HCEC 1CT (cell line): ENCODE measurements around the gene KSR1.

ENCODE experiments used
- DNase-seq: peaks from one replicate; pipeline ENCODE4 v3.0.0-alpha.2; 2017

Gene KSR1

DNA sequence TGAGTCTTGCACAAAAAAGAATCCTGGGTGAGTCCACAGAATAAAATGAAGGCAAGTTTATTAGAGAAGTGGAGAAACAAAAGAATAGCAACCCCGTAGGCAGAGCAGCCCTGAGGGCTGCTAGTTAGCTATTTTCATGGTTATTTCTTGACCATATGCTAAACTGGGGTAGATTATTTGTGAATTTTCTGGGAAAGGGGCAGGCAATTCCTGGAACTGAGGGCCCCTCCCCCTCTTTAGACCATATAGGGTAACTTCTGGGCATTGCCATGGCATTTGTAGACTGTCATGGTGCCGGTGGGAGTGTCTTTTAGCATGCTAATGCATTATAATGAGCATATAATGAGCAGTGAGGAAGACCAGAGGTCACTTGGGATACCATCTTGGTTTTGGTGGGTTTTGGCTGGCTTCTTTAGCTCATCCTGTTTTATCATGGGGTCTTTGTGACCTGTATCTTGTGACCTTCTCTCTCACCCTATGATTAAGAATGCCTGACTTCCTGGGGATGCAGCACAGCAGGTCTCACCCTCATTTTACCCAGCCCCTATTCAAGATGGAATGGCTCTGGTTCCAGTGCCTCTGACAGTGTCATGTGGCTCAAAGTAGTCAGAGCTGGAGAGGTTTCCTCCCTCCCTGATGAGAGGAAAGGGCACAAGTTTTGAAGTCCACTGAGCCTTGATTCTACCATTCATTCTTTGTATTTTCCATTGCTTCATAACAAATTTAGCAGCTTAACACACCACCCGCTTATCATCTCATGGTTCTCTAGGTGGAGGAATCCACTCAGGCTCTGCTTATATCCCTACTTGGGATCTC is 119.1 kb downstream of the KSR1 start:
- no peak for DNase-seq

DNA sequence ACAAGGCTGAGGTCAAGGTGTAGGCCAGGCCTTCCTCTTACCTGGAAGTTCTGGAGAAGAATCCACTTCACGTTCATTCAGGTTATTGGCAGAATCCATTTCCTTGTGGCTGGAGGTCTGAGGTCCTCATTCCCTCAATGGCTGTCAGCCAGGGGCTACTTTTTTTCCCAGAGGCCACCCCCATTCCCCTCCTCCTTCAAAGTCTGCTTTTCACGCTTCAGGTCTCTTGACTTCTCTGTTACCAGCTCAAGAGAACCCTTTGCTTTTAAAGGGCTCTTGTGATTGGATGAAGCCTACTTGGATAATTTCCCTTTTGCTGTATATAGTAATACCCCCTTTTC is 119.6 kb downstream of the KSR1 start:
- no peak for DNase-seq

DNA sequence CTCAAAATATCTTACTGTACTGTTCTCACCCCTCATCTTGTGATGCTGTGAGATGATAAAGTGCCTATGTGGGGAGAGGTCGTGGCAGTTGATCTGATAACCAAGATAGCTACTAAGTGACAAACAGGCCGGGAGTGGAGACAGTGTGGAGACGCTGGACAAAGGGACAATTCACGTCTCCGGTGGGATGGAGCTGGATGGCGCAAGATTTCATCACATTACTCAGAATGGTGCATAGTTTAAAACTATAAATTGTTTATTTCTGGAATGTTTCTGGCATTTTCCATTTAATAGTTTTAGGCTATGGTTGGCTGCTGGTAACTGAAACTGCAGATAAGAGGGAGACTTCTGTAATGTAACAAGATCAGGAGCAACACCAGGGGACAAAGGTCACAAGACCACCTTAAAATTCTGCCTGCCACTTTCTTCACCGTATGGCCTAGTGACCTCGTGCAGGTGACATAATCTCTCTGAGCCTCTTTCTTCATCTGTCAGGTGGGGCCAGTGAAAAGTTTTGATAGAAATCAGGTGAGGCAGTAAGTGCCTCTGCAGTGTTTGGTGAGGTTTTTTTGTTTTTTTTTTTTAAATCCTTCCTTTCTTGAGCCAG is 120.3 kb downstream of the KSR1 start:
- no peak for DNase-seq

DNA sequence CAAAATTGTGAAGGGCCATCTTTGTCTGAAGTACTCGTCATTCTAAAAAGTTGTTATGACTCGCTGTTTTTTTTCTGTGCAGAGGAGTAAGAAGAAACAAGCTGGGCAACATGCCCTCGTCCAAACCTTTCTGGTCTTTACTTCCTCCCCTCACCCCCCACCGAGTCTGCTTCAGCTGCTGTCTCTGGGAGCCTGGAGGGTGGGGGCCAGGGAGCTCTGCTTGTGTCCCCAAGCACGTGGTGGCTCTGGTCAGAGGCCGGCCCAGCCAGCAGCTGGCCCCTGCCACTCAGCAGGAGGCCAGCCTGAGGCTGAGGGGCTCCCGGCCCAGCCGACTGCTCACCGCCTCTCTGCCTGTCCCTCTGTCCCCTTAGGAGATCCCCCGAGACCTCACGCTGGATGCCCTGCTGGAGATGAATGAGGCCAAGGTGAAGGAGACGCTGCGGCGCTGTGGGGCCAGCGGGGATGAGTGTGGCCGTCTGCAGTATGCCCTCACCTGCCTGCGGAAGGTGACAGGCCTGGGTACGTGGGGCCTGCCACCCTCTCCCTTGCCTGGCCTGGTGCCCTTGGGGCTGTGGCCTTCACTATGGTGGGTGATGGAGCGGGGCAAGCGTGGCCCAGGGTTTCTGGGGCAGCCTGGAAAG is 121.0 kb downstream of the KSR1 start:
- peak; percentile 62 for DNase-seq

- DNase-seq = no peak
Measured at GRCh38 chr17:27577884-27578717, 121.9 kb downstream of the KSR1 start.

GRCh38 chr17:27578718-27579085 is 122.5 kb downstream of the KSR1 start:
- DNase-seq = peak; percentile 17

DNA sequence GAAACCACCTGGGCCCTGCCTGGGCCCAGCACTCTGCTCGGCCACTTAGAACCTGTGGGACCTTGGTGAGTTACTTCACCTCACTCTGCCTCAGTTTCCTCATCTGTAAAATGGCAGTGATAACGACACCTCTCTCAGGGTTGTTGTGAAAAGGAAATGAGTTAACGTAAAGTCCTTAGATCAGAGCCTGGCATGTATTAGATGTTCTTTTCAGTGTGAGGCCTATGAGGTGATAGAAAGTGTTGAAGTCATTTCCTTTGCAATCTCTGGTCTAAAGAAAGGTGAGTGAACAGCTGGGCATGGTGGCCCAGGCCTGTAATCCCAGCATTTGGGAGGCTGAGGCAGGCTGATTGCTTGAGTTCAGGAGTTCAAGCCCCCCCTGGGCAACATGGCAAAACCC is 123.1 kb downstream of the KSR1 start:
- DNase-seq = no peak

DNA sequence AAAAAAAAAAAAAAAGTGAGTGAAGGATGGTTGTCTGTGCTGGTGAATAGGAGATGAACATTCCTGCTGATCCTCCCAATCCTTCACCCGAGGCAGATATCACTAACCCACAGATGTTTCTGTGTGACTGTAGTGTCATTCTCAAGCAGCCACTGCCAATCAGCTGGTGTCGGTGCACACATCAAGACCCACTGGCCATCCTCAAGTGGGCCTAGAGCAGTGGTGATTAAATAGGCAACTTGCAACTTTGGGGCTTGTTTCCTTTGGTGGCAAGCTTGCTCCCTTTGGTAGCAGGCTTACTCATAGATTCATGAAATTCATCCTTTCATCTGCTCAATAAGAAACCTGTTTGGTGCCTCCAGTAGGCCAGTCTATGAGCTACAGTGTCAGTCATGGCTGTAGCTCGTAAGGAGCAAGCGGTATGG is 123.7 kb downstream of the KSR1 start:
- no peak for DNase-seq

DNA sequence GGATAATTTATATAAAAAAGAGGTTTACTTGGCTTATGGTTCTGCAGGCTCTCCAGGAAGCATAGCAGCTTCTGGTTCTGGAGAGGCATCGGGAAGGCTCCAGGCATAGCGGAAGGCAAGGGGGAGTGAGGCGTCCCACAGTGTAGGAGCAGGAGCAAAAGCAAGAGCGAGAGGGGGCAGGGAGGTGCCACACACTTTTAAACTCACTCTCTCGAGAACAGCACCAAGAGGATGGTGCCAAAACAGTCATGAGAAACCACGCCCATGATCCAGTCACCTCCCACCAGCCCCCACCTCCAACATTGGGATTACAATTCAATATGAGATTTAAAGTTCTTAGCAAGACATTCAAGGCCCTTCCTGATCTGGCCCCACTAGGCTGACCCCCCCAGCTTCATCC is 124.8 kb downstream of the KSR1 start:
- DNase-seq = no peak

GRCh38 chr17:27582696-27583095 is 126.4 kb downstream of the KSR1 start:
- no peak for DNase-seq

DNA sequence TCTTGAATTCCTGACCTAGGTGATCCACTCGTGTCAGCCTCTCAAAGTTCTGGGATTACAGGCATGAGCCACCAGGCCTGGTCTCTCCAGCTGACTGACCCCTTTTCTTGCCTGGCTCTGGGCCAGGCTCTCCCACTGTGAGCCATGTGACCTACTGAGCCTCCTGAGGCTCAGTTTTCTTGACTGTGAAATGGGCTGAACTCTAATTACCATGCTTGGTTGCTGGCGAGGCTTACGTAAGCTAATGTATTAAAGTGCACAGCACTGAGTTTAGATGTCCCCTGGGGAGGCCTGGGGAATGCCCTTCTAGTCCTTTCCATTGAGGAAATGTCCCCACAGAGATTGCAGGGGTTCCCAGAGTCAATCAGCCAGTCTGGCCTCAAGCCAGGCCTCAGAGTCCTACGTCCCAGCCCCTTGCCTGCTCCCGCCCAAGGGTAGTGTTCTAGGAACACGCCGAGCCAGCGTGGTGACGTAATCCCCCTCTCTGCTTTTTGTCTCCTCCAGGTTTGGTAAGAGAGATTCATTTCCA is 129.0 kb downstream of the KSR1 start:
- DNase-seq = no peak

DNA sequence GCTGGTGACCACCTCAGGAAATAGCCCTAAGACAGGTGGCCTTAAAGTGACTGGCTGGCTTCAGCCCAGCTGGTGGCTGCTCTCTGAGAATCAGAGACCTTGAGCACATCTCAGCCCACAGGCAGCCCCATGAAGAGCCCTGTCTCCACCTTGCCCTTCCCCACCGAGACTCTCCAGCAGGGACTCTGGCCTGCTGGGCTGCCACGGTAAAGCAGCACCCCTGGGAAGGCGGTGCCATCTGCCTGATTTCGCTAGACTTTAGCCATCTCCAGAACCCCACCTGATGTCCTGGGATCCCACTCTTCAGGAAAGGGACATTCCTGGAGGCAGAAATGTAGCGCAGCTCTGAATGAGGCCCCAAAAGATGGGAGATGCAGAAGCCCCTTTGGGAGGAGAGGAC is 129.5 kb downstream of the KSR1 start:
- no peak for DNase-seq

GRCh38 chr17:27586203-27586721 is 130.0 kb downstream of the KSR1 start:
- no peak for DNase-seq

- no peak for DNase-seq
Measured at GRCh38 chr17:27588354-27588753, 132.1 kb downstream of the KSR1 start.

GRCh38 chr17:27590864-27591263 is 134.6 kb downstream of the KSR1 start:
- DNase-seq = no peak

DNA sequence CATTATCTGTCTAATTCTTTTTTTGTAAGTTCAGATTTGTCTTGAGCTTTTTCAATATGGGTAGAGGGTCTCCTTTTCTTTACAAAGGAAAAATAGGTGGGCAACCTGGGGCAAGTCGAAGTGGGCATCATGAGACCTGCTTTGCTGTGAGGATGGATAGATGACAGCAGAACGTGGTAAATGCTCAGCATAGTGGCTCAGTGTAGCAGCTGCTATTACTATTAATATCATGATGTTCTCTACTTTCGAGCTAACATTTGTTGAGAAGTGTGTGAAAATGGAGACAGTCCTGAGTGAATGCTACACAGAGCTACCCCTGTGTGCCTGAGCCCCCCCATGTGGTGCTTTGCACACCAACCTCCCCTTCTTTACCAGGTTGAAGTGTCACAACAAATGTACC is 135.7 kb downstream of the KSR1 start:
- DNase-seq = no peak

DNA sequence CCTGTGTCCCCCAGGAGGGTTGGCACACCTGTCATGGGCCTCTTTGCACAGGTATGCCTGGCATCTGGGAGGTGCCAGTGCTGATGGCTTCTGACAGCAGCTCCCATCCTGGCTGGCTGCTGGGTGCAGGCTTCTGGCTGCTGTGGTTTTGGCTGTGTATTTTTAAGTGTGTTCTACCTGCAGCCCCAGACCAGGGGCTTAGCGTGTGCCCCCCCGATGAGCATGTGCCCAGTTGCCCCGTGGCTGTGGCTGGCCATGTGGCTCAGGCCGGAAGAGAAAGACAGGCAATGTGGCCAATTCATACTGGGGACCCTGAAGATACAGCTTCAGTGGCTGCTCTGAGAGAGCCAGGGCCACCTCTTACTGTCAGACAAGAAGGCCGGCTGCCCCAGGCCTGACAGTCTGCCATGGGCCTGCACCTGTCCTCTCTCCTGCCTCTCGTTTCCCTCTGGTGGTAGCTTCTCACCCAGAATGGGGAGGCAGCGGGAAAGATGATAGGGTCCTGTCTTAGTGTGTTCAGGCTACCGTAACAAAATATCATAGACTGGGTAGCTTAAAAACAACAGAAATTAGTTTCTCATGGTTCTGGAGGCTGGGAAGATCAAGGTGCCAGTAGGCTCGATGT is 137.1 kb downstream of the KSR1 start:
- no peak for DNase-seq

DNA sequence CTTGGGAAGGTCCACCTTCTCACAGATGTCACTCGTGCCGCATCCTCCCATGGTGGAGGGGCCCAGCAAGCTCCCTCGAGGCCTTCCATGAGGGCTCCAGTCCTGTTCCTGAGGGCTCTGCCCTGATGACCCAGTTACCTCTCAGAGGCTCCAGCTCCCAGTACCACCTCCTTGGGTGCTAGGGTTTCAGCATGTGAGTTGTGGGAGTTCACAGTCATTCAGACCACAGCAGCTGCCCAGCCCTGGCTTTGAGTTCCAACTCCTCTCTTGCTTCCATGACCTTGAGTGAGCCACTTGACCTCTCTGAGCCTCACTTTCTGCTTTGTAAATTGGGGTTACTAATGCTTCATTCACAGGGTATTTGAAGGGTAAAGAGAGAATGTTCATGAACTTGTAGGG is 137.6 kb downstream of the KSR1 start:
- no peak for DNase-seq

- no peak for DNase-seq
Measured at GRCh38 chr17:27595208-27595607, 139.0 kb downstream of the KSR1 start.

DNA sequence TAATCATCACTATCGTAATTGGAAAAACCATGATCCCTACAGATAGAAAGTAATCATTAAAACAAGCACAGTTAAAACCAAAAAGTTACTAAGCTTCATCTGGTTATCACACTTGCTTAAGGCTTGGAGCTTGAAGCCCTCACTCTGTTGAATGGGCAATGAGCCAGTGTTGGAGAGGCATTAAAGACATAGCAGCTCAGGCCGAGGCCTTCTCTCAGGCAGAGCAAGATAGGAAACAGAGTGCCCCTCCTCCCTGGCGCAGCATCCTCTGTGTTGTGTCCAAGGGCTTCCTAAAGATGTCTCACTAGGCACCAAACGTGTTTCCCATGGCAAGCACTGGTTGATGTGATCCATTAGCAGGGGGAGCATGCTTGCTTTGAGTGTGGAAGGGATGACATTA is 139.8 kb downstream of the KSR1 start:
- DNase-seq = no peak

DNA sequence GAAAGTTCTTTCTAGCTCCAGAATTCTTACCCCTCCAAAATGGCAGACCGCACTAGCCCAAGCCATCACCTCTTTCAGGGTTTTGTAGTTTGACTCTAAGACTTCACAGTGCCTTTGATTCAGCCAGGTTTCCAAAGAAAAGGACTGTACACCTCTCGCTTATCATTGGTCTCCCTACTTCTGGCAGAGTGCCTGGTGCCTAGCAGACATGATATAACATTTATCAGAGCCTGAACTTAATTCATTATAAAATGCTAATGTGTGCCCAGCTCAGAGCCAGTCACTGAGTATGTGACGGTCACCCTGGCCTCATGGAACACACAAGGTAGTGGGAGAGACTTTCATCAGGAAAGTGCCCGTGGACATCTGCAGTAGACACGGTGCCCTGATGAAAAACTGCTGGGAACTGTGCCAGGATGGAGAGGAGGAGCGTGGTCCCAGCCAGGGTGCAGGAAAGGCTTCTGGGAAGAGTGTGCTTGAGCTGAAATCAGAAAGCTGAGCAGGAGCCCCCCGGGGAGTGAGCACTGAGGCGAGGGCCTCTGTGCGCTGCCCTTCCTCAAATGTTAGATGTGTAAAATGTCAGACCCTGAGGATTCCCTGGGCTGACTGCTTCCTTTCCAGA is 140.4 kb downstream of the KSR1 start:
- DNase-seq = no peak

GRCh38 chr17:27597188-27597580 is 140.9 kb downstream of the KSR1 start:
- no peak for DNase-seq
